Endodermal cell (in vitro differentiated cells): ENCODE results near the gene CNKSR2. TPM values are rescaled to one million over a fixed set of nuclear protein-coding genes. Genes with fewer than 3 reads are reported as not detected.

Source experiments
- DNase-seq: peaks from one replicate; pipeline ENCODE4 v3.0.0-alpha.2; 2017
- H3K27ac ChIP-seq: 2 replicates; pipeline ENCODE4 v1.5.1; 2013; ENCODE audit warnings: mild to moderate bottlenecking, low read depth, low read length, moderate library complexity
- H3K27me3 ChIP-seq: 2 replicates; pipeline ENCODE4 v1.6.1; 2013; ENCODE audit warnings: mild to moderate bottlenecking, low read length, moderate library complexity; ENCODE audit not compliant: insufficient read depth, control insufficient read depth, poor library complexity, severe bottlenecking
- H3K36me3 ChIP-seq: 2 replicates; pipeline ENCODE4 v1.7.0; 2013; ENCODE audit warnings: mild to moderate bottlenecking, low read length, moderate library complexity; ENCODE audit not compliant: control insufficient read depth, insufficient read depth
- H3K4me1 ChIP-seq: one replicate; pipeline ENCODE4 v1.7.0; 2013; ENCODE audit warnings: low read length; ENCODE audit not compliant: control insufficient read depth, insufficient read depth
- H3K4me3 ChIP-seq: 2 replicates; pipeline ENCODE4 v1.5.1; 2013; ENCODE audit warnings: mild to moderate bottlenecking, low read length, moderate library complexity
- H3K9ac ChIP-seq: 2 replicates; pipeline ENCODE4 v1.6.1; 2013; ENCODE audit warnings: mild to moderate bottlenecking, low read length, moderate library complexity; ENCODE audit not compliant: poor library complexity, severe bottlenecking; ENCODE audit errors: extremely low read depth
- H3K9me3 ChIP-seq: 2 replicates; pipeline ENCODE4 v1.6.1; 2013; ENCODE audit warnings: mild to moderate bottlenecking, low read length, moderate library complexity; ENCODE audit not compliant: control insufficient read depth
- H3K27ac Mint-ChIP-seq: 2 replicates; pipeline ENCODE4 v1.8.0; 2020; ENCODE audit warnings: mixed read lengths
- H3K27me3 Mint-ChIP-seq: 2 replicates; pipeline ENCODE4 v1.8.0; 2021; ENCODE audit warnings: mild to moderate bottlenecking, mixed read lengths; ENCODE audit not compliant: insufficient read depth
- H3K36me3 Mint-ChIP-seq: 2 replicates; pipeline ENCODE4 v1.8.0; 2020; ENCODE audit warnings: low read depth, mixed read lengths
- H3K4me1 Mint-ChIP-seq: 2 replicates; pipeline ENCODE4 v1.8.0; 2020; ENCODE audit warnings: mixed read lengths
- H3K4me3 Mint-ChIP-seq: 2 replicates; pipeline ENCODE4 v1.8.0; 2020; ENCODE audit warnings: mild to moderate bottlenecking, moderate library complexity, mixed read lengths
- H3K9me3 Mint-ChIP-seq: 2 replicates; pipeline ENCODE4 v1.8.0; 2020; ENCODE audit warnings: mild to moderate bottlenecking, mixed read lengths
- WGBS, 2 experiments: methylation state at CpG; one replicate each; pipeline versions ENCODE4 v1.1.5 to v1.1.7; 2013; ENCODE audit warnings: missing lambda C conversion rate in 2 of 2, mixed read lengths in 1 of 2; ENCODE audit not compliant: insufficient coverage in 1 of 2, insufficient read length in 1 of 2; 5-methylcytosine and 5-hydroxymethylcytosine counted together
- total RNA-seq, 2 donors: library from RNA; stranded (reverse); fragmentation: NEBNext Ultra II Directional in 1 of 2; extraction: Animal tissue kit (Norgen Biotek cat#: 25700) in 1 of 2; gene quantifications; 2 replicates in 1 of 2; 3 replicates in 1 of 2; pipeline ENCODE4 v1.2.1, GENCODE V29; 2021
- TF ChIP-seq, protein P1 (sequence below): fragments of 200-600 bp; sonication (generic); conservative IDR thresholded peaks from 2 replicates; pipeline ENCODE4 v1.5.0; 2021; ENCODE audit warnings: antibody characterized with exemption, mild to moderate bottlenecking

The CNKSR2 gene
- total RNA-seq, 2 donors from 2014 or later = 16.9 to 28.7 TPM

DNA sequence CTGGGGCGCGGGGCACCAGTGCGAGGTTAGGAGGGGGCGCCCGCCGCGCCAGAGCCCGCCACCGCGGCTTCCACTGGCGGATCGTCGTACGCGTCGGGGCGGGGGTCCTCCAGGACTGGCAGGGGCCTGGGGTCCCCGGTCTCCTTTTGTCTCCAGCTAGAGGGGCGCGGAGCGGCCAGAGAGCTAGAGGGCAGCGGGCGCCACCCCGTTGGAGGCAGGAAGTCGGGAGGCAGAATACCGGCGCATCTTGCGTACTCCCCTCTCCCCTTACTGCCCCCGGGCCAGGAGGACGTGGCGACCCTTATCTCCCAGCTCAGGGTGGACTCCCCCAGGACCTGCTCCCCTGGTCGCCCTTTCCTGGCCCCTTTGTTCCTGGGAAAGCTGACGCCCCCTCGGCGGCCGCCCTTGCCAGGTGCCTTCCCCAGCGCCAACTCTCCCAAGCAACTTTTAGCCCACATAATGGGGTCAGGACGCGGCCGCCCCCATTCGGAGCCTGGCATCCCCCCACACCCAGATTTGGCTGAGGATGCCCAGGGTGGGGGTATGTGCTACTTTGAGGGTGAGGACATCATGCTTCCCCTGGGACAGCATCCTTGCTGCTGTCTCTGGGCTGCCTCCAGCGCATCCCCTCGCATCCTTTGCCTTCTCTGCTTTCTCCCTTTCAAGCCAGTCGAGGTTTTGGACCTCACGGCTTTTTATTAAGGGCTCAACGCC, 933 bp downstream of the CNKSR2 start:
- Mint-ChIP-seq H3K27ac (peak overlapping the region; percentile 78), H3K4me3 (peak overlapping the region; percentile 90), H3K36me3 (no peaks in the 10 kb centered on the region), H3K9me3 (no peaks in the 10 kb centered on the region), H3K27me3 (peaks cover 40% of the 10 kb centered on the region), H3K4me1 (peaks cover 13% of the 10 kb centered on the region)
- peak; percentile 58 for DNase-seq
- TF ChIP-seq, protein P1, sequence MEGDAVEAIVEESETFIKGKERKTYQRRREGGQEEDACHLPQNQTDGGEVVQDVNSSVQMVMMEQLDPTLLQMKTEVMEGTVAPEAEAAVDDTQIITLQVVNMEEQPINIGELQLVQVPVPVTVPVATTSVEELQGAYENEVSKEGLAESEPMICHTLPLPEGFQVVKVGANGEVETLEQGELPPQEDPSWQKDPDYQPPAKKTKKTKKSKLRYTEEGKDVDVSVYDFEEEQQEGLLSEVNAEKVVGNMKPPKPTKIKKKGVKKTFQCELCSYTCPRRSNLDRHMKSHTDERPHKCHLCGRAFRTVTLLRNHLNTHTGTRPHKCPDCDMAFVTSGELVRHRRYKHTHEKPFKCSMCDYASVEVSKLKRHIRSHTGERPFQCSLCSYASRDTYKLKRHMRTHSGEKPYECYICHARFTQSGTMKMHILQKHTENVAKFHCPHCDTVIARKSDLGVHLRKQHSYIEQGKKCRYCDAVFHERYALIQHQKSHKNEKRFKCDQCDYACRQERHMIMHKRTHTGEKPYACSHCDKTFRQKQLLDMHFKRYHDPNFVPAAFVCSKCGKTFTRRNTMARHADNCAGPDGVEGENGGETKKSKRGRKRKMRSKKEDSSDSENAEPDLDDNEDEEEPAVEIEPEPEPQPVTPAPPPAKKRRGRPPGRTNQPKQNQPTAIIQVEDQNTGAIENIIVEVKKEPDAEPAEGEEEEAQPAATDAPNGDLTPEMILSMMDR = no peak
- 0% methylated on average over 2 to 42 of the region's 46 CpGs for WGBS, 2 experiments
- Histone ChIP-seq H3K27ac (no peak overlapping the region), H3K9ac (no peak overlapping the region), H3K27me3 (peaks cover 11% of the 10 kb centered on the region), H3K4me3 (peak overlapping the region; percentile 76), H3K36me3 (no peaks in the 10 kb centered on the region), H3K9me3 (no peaks in the 10 kb centered on the region), H3K4me1 (no peaks in the 10 kb centered on the region)

DNA sequence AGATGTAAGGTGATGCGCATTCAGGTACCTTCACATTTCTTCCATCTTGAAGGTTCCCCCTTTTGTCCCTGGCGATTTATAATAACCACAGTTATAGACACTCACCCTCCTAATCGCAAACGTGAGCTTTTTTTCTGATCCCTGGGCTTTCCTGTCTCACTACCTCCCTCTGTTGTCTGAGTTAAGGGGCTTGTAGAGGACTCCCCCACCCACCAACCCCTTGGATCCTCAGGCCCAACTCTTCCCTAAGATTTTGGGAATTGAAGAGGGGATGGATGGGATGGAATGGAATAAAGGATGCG, 1.4 kb downstream of the CNKSR2 start:
- TF ChIP-seq, protein P1 = peak; percentile 72
- peaks cover 40% of the 10 kb centered on the region for H3K27me3 Mint-ChIP-seq
- peak overlapping the region; percentile 90 for H3K4me3 Mint-ChIP-seq
- Histone ChIP-seq H3K27ac (no peak overlapping the region), H3K27me3 (peaks cover 11% of the 10 kb centered on the region), H3K4me3 (peak overlapping the region; percentile 76), H3K9me3 (no peaks in the 10 kb centered on the region), H3K9ac (no peak overlapping the region), H3K4me1 (no peaks in the 10 kb centered on the region), H3K36me3 (no peaks in the 10 kb centered on the region)
- H3K36me3 Mint-ChIP-seq = no peaks in the 10 kb centered on the region
- 3 to 17% methylated on average over 1 to 5 of the region's 5 CpGs for WGBS, 2 experiments
- peaks cover 13% of the 10 kb centered on the region for H3K4me1 Mint-ChIP-seq
- H3K9me3 Mint-ChIP-seq = no peaks in the 10 kb centered on the region
- no peak overlapping the region for H3K27ac Mint-ChIP-seq
- peak; percentile 48 for DNase-seq

DNA sequence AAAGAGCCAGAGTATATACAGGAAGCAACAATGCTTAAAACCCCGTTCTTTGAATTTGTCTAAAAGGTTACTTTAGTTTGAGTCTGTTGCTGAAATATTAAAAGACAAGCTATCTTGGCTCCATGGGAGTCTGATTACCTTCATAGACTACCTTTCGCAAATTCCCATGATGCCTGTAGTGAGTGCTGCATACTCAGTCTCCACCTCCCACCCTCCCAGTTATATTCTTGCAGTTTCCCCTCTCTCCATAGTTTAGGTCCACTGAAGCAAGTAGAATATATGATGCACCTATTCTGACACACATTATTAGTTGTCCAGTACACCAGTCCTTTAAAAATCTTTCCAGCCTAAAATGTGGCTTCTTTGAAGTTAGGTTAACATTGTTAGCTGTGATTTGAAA, 2.4 kb downstream of the CNKSR2 start:
- Histone ChIP-seq H3K27ac (no peak overlapping the region), H3K9ac (no peak overlapping the region), H3K36me3 (no peaks in the 10 kb centered on the region), H3K4me1 (no peaks in the 10 kb centered on the region), H3K4me3 (no peak overlapping the region), H3K27me3 (peaks cover 11% of the 10 kb centered on the region), H3K9me3 (no peaks in the 10 kb centered on the region)
- no peaks in the 10 kb centered on the region for H3K36me3 Mint-ChIP-seq
- no peaks in the 10 kb centered on the region for H3K9me3 Mint-ChIP-seq
- peak overlapping the region; percentile 90 for H3K4me3 Mint-ChIP-seq
- WGBS, 2 experiments = 86% methylated on average over 2 of the region's 2 CpGs; no CpG with 5 or more reads in 1 of the 2 experiments
- TF ChIP-seq, protein P1 = no peak
- peaks cover 13% of the 10 kb centered on the region for H3K4me1 Mint-ChIP-seq
- DNase-seq = no peak
- H3K27ac Mint-ChIP-seq = no peak overlapping the region
- H3K27me3 Mint-ChIP-seq = peaks cover 38% of the 10 kb centered on the region
